CD4-positive, alpha-beta T cell treated with Interleukin-6 at 100 ng/mL for 8 hours (primary cell): Measurements from ENCODE around the gene TARS3.

Source experiments
- DNase-seq: peaks from one replicate; pipeline ENCODE4 v3.0.0-alpha.2; 2020; ENCODE audit warnings: mixed read lengths, low spot score

Gene TARS3

GRCh38 chr15:101604124-101604874, 120.0 kb downstream of the TARS3 start:
- DNase-seq = no peak
